Heart left ventricle (tissue), 16 donors: ENCODE measurements around the gene RGL2. TPM values are rescaled to one million over a fixed set of nuclear protein-coding genes. Genes with fewer than 3 reads are reported as not detected.
A peak's percentile ranks its signal among the peaks of the same experiment; 100 is the strongest.

Source experiments
- ATAC-seq, 4 donors: fragments of 200-7000 bp; cut with Tn5 transposase; one replicate each; pipeline ENCODE4 v1.9.1; 2020 to 2022; ENCODE audit warnings: moderate library complexity in 4 of 4, mild to moderate bottlenecking in 3 of 4, moderate number of reproducible peaks in 1 of 4
- DNase-seq, 5 donors: peaks; one replicate each; pipeline ENCODE4 v3.0.0-alpha.2; 2020
- H3K27ac ChIP-seq, 12 donors: fragments of 200-600 bp; sonication (generic) in 4 of 12; one replicate each; pipeline versions ENCODE4 v1.5.0 to v1.8.0; 2016 to 2022; ENCODE audit warnings: mild to moderate bottlenecking in 2 of 12
- H3K27me3 ChIP-seq, 9 donors: fragments of 200-600 bp; sonication (generic) in 2 of 9; one replicate each; pipeline versions ENCODE4 v1.5.1 to v1.8.0; 2016 to 2022; ENCODE audit warnings: mild to moderate bottlenecking in 3 of 9
- H3K36me3 ChIP-seq, 9 donors: fragments of 200-600 bp; sonication (generic) in 2 of 9; one replicate each; pipeline versions ENCODE4 v1.5.0 to v1.8.0; 2018 to 2022; ENCODE audit warnings: mild to moderate bottlenecking in 2 of 9
- H3K4me1 ChIP-seq, 12 donors: fragments of 200-600 bp; sonication (generic) in 4 of 12; one replicate each; pipeline versions ENCODE4 v1.5.0 to v1.8.0; 2016 to 2022; ENCODE audit warnings: mild to moderate bottlenecking in 3 of 12
- H3K4me3 ChIP-seq, 12 donors: fragments of 200-600 bp; sonication (generic) in 4 of 12; one replicate each; pipeline versions ENCODE4 v1.5.0 to v1.8.0; 2017 to 2022; ENCODE audit warnings: mild to moderate bottlenecking in 9 of 12, moderate library complexity in 4 of 12
- H3K9me3 ChIP-seq, 12 donors: fragments of 200-600 bp; sonication (generic) in 4 of 12; one replicate each; pipeline versions ENCODE4 v1.5.0 to v1.8.0; 2016 to 2022; ENCODE audit warnings: mild to moderate bottlenecking in 1 of 12
- POLR2A ChIP-seq, 2 donors: fragments of 450-650 bp; IDR thresholded peaks; one replicate each; pipeline ENCODE4 v1.6.1; 2017; ENCODE audit warnings: antibody characterized with exemption in 2 of 2, mild to moderate bottlenecking in 2 of 2, moderate library complexity in 2 of 2
- WGBS, 4 donors: extraction: QIAGEN DNeasy Blood & Tissue Kit in 2 of 4; methylation state at CpG; one replicate each; pipeline versions ENCODE4 v1.1.5 to v1.1.7; 2013 to 2018; 5-methylcytosine and 5-hydroxymethylcytosine counted together
- intact Hi-C, 10 donors: fragments of 100-400 bp; cut with DNase I; formaldehyde crosslinking; loops; one replicate each; pipeline versions ENCODE4 v1.11.1 to v1.14.2; 2022
- polyA plus RNA-seq, 2 donors: library from polyadenylated mRNA; stranded (reverse); fragments of 200-250 nt; gene quantifications; one replicate each; pipeline ENCODE4 v1.2.3, GENCODE V29; 2013
- total RNA-seq, 9 donors: library from RNA; depleted of rRNA in 2 of 9; stranded (reverse); fragments of >200 nt in 2 of 9; fragmentation: NEBNext Ultra II Directional in 3 of 9; extraction: Animal tissue kit (Norgen Biotek cat#: 25700) in 3 of 9; gene quantifications; one replicate each; pipeline versions ENCODE4 v1.1.0 to v1.2.4, GENCODE V29; 2016 to 2023
- TF ChIP-seq, protein P1 (sequence below), 12 donors: fragments of 200-600 bp; sonication (generic) in 4 of 12; IDR thresholded peaks; one replicate each; pipeline versions ENCODE4 v1.5.0 to v1.8.0; 2018 to 2022; ENCODE audit warnings: antibody characterized with exemption in 12 of 12, mild to moderate bottlenecking in 5 of 12
- donor health status: ischemic (EF 13 %, LVEDD 7.1; RV severe dilation, severe dysfunction).
- donor health status: healthy with polysubstance abuse.
- donor health status: DM: no; HTN: yes; CAD: no.
- donor health status: DM: no; HTN: no; CAD: no.
- donor health status: ischemic (EF 25% LVEDD 6.9; RV normal size, moderate dysfunction).
- donor health status: ischemic (EF 25% LVEDD 5.7; RV mildly dilated, moderate dysfunction).
- donor health status: healthy.
- donor health status: DM: yes; HTN: yes; CAD: no.
- donor health status: ischemic (EF 35%, LVEDD 5.7; RV mildly dilated, moderate dysfunction).
- donor health status: nonischemic (EF 11% LVEDD 7.7; RV severe dilation, severe dysfunction).
- donor health status: DM: yes; HTN: yes; CAD: no.
- donor health status: PGD.
- donor health status: ischemic (EF 29% LVEDD 5.4; RV normal size, mild dysfunction).
- donor health status: nonischemic (EF 23%, LVEDD 6.1; RV moderate dilation, normal function).

RGL2 gene
- total and polyA plus RNA-seq, 11 donors = 34.9 to 67.8 (median 48.4) TPM

- 89 to 91% (median 91%) methylated on average over 3 of the region's 3 CpGs for WGBS, 4 donors
- intact Hi-C loops = no loop called here
- peaks cover 0 to 65% (median 50%) of the 10 kb centered on the region in 9 donors for H3K36me3 ChIP-seq
- DNase-seq (no peak), ATAC-seq (no peak)
- H3K27ac ChIP-seq = no peak overlapping the region
- peaks cover 0 to 55% (median 28%) of the 10 kb centered on the region in 12 donors for H3K4me1 ChIP-seq
- H3K4me3 ChIP-seq = no peak overlapping the region
- TF ChIP-seq, protein P1, sequence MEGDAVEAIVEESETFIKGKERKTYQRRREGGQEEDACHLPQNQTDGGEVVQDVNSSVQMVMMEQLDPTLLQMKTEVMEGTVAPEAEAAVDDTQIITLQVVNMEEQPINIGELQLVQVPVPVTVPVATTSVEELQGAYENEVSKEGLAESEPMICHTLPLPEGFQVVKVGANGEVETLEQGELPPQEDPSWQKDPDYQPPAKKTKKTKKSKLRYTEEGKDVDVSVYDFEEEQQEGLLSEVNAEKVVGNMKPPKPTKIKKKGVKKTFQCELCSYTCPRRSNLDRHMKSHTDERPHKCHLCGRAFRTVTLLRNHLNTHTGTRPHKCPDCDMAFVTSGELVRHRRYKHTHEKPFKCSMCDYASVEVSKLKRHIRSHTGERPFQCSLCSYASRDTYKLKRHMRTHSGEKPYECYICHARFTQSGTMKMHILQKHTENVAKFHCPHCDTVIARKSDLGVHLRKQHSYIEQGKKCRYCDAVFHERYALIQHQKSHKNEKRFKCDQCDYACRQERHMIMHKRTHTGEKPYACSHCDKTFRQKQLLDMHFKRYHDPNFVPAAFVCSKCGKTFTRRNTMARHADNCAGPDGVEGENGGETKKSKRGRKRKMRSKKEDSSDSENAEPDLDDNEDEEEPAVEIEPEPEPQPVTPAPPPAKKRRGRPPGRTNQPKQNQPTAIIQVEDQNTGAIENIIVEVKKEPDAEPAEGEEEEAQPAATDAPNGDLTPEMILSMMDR (IDR thresholded peaks at IDR 0.05) = no peak
- no peak for TF ChIP-seq POLR2A (IDR thresholded peaks at IDR 0.05)
- no peaks in the 10 kb centered on the region for H3K27me3 ChIP-seq
- no peaks in the 10 kb centered on the region for H3K9me3 ChIP-seq
Measured at GRCh38 chr6:33301877-33302276, 3.1 kb upstream of the RGL2 start.

- ATAC-seq (peak; percentile 80 to 87 (median 82)), DNase-seq (peak; percentile 93 to 95 (median 94))
- peaks cover 0 to 65% (median 50%) of the 10 kb centered on the region in 9 donors for H3K36me3 ChIP-seq
- H3K9me3 ChIP-seq = no peaks in the 10 kb centered on the region
- intact Hi-C loops = loop anchor here in 3 of 10 donors (1.0 to 2.0 kb wide), 4 partner anchors 10 to 22 kb away; partner anchors contain the start of genes PFDN6 (in 2 of the 3), WDR46 (in 2 of the 3), B3GALT4 (in 1 of the 3) and TAPBP (in 1 of the 3)
- WGBS, 4 donors = 0% methylated on average over 29 to 54 of the region's 54 CpGs
- TF ChIP-seq POLR2A (IDR thresholded peaks at IDR 0.05) = peak in 1 of 2 donors; percentile 76
- TF ChIP-seq, protein P1 (IDR thresholded peaks at IDR 0.05) = peak; percentile 59 to 91 (median 76)
- H3K27me3 ChIP-seq = no peaks in the 10 kb centered on the region
- peaks cover 0 to 36% (median 25%) of the 10 kb centered on the region in 12 donors for H3K4me1 ChIP-seq
- peak overlapping the region; percentile 63 to 100 (median 84) for H3K4me3 ChIP-seq
- H3K27ac ChIP-seq = peak overlapping the region; percentile 88 to 99 (median 98)
Measured at GRCh38 chr6:33299237-33299944, 649 bp upstream of the RGL2 start.

DNA sequence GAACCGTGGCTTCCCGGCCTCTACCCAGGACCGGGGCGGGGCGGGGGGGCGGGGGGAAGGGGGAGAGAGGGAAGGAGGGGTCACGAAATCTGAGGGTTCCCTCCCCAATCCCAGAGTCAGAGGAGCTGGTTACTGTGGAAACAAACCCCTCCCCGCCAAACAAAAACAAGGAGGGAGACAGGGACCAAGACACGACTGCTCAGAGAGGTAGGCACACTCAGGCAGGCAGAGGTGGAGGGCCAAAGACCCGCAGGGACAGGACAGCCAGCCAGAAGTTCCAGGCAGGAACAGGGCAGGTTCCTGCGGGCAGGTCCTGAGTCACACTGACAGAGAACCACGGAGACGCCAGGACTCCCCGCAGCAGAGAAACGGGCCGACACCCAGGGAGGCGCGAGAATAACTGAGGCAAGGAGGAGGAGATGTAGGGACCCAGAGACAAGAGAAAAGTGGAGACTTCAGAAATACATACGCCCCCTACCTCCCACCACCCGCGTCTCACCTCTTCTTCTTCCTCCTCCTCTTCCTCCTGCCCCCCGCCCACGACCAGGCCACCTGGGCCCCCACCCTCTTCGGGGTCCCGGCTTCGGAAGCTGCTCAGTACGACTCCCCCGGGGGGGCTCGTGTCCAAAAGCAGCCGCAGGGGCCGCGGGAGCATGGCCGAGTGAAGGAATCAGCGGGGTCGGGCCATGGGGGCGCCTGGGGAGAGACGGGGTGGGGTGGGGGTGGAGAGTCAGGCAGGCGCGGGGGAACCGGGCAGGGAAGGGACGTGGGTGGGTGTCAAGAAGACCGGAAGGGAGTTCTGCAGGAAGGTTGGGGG, 578 bp downstream of the RGL2 start:
- peaks cover 0 to 36% (median 25%) of the 10 kb centered on the region in 12 donors for H3K4me1 ChIP-seq
- peak overlapping the region; percentile 88 to 99 (median 98) for H3K27ac ChIP-seq
- peak overlapping the region; percentile 63 to 100 (median 84) for H3K4me3 ChIP-seq
- peaks cover 0 to 65% (median 50%) of the 10 kb centered on the region in 9 donors for H3K36me3 ChIP-seq
- H3K27me3 ChIP-seq = no peaks in the 10 kb centered on the region
- DNase-seq = peak; percentile 71 to 78 (median 74)
- peak; percentile 3 to 41 (median 35) for ATAC-seq
- TF ChIP-seq, protein P1 (IDR thresholded peaks at IDR 0.05) = peak in 1 of 12 donors; percentile 17
- TF ChIP-seq POLR2A (IDR thresholded peaks at IDR 0.05) = peak in 1 of 2 donors; percentile 31
- intact Hi-C loops = loop anchor here in 2 of 10 donors (2.0 kb wide), 2 partner anchors 15 to 17 kb away; partner anchors contain the start of gene TAPBP (in 1 of the 2)
- 1 to 2% (median 1%) methylated on average over 39 to 42 of the region's 42 CpGs for WGBS, 4 donors
- no peaks in the 10 kb centered on the region for H3K9me3 ChIP-seq
